Muscle layer of duodenum (tissue), 2 donors: Measurements from ENCODE around the gene HCN3.
"Not testable (repeated sequence)": the region's sequence is repeated elsewhere in the genome, so short reads cannot be mapped to it uniquely, and the experiment has no call there.

Source experiments
- H3K27ac ChIP-seq: one replicate; pipeline ENCODE4 v1.7.0; 2013; ENCODE audit warnings: mild to moderate bottlenecking, low read length
- H3K27me3 ChIP-seq: one replicate; pipeline ENCODE4 v1.7.0; 2013; ENCODE audit warnings: low read depth, mild to moderate bottlenecking, control low read depth, low read length
- H3K36me3 ChIP-seq, 2 donors: one replicate each; pipeline ENCODE4 v1.7.0; 2013; ENCODE audit warnings: low read length in 2 of 2, control low read depth in 1 of 2, mild to moderate bottlenecking in 1 of 2; ENCODE audit not compliant: insufficient read depth in 2 of 2, control insufficient read depth in 1 of 2
- H3K4me1 ChIP-seq, 2 donors: one replicate each; pipeline ENCODE4 v1.7.0; 2013; ENCODE audit warnings: low read length in 2 of 2, mild to moderate bottlenecking in 2 of 2, control low read depth in 1 of 2, moderate library complexity in 1 of 2; ENCODE audit not compliant: insufficient read depth in 2 of 2, control insufficient read depth in 1 of 2
- H3K4me3 ChIP-seq, 2 donors: one replicate each; pipeline ENCODE4 v1.7.0; 2013; ENCODE audit warnings: low read length in 2 of 2, low read depth in 1 of 2, mild to moderate bottlenecking in 1 of 2
- H3K9me3 ChIP-seq, 2 donors: one replicate each; pipeline ENCODE4 v1.7.0; 2013; ENCODE audit warnings: low read length in 2 of 2, control low read depth in 1 of 2, mild to moderate bottlenecking in 1 of 2; ENCODE audit not compliant: control insufficient read depth in 1 of 2
- donor health status: healthy.

Gene HCN3

DNA sequence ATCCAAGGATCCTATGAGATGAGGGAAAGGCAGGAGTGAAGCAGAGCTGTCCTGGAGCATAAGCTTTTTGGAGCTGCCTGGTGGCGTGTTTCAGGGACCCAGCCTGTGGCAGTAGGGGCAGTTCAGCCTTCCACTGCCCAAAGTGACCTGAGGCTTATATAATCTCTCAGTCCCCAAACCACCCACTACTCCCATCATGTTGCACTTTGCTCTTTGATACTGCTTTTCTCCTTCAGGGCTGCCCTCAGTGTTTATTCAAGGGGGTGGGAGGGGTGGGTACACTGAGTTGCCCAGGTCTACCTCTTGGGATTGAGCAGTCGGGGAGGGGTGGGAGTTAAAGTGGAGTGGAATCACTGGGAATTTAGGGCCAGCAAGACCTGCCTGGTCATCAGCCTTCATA is 9.3 kb downstream of the HCN3 start:
- Histone ChIP-seq H3K9me3 (no peaks in the 10 kb centered on the region), H3K4me3 (no peak overlapping the region), H3K36me3 (no peaks in the 10 kb centered on the region), H3K4me1 (no peaks in the 10 kb centered on the region), H3K27ac (no peak overlapping the region), H3K27me3 (no peaks in the 10 kb centered on the region)

DNA sequence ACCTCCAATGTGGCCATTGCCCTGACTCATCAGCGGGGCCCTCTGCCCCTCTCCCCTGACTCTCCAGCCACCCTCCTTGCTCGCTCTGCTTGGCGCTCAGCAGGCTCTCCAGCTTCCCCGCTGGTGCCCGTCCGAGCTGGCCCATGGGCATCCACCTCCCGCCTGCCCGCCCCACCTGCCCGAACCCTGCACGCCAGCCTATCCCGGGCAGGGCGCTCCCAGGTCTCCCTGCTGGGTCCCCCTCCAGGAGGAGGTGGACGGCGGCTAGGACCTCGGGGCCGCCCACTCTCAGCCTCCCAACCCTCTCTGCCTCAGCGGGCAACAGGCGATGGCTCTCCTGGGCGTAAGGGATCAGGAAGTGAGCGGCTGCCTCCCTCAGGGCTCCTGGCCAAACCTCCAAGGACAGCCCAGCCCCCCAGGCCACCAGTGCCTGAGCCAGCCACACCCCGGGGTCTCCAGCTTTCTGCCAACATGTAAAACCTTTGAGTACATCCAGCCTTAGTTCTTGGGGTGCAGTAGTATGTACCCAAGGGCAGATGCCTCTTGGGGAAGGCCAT is 10.8 kb downstream of the HCN3 start:
- Histone ChIP-seq H3K27me3 (no peaks in the 10 kb centered on the region), H3K9me3 (no peaks in the 10 kb centered on the region), H3K4me3 (no peak overlapping the region), H3K4me1 (no peaks in the 10 kb centered on the region), H3K36me3 (no peaks in the 10 kb centered on the region), H3K27ac (no peak overlapping the region)

DNA sequence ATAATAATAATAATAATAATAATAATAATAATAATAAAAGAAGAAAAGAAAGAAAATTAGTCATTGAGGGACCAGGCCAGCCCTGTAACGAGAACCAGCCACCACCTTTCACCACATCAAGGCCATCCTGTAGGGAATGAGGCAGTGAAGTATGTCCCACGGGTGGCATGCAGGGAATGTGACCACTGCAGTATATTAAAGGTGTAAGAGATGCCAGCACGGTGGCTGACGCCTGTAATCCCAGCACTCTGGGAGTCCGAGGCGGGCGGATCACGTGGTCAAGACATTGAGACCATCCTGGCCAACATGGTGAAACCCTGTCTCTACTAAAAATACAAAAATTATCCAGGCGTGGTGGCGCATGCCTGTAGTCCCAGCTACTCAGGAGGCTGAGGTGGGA is 13.7 kb downstream of the HCN3 start:
- H3K27me3 ChIP-seq: peaks cover 17% of the 10 kb centered on the region
- H3K9me3 ChIP-seq, H3K4me3 ChIP-seq, H3K4me1 ChIP-seq, H3K27ac ChIP-seq, H3K36me3 ChIP-seq: not testable (repeated sequence)

DNA sequence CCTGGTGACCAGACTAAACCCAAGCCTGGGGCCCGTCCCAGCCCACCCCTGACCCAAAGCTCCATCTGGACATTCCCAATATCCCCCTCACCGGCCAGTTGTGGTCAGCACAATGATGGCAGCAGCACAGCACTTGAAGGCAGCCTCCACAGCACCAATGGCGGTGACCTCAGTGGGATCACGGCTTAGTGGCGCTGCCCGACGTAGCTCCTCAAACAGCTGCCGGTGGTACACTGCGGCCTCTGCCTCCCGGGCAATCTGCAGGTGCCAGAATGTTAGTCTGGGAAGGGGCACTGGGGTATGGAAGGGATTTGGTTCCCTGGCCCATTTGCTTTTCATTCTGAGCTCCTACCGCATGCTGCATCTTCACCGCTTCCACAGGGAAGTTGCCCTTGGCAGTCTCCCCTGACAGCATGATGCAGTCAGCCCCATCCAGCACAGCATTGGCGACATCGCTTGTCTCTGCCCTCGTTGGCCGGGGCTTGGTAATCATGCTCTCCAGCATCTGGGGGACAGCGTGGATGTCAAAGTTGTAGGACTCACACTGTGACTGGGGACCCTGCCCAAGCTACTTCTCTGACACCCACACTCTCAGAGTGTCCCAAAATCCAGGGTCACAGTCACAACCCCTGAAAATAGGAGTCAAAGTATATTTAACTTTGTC is 16.0 kb downstream of the HCN3 start:
- Histone ChIP-seq H3K4me3 (no peak overlapping the region), H3K9me3 (no peaks in the 10 kb centered on the region), H3K27me3 (peaks cover 19% of the 10 kb centered on the region), H3K27ac (no peak overlapping the region), H3K36me3 (no peaks in the 10 kb centered on the region), H3K4me1 (peaks cover 0 to 9% of the 10 kb centered on the region in 2 donors)

DNA sequence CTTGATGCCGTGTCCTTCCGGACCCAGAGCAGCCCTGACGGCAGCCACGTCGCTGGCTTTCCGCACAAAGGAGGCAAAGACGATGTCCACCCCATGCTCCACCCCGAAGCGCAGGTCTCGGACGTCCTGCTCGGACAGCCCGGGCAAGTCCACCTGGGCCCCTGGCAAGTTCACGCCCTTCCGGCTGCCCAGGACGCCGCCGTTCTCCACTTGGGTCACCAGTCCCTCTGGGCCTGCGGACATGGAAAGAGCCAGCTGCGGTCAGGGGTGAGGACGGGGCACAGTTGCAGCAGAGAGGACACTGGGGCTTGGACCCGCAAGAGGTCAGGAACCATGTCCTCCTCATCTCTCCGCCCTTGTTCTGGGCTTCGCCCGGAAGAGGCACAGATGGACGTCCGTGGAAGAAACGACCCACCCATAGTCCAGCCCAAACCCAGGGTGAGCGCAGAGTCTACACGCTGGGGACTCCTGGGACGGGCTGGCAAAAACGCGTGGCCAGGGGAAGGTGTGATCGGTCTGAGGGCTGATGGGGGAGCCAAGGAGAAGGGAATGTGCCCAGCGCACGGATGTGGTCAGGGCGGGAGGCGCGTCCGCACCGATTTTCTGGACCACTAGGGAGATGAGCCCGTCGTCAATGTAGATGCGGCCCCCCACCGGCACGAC is 17.4 kb downstream of the HCN3 start:
- Histone ChIP-seq H3K4me1 (peaks cover 0 to 9% of the 10 kb centered on the region in 2 donors), H3K4me3 (peak overlapping the region in 1 of 2 donors; percentile 8), H3K27me3 (peaks cover 19% of the 10 kb centered on the region), H3K36me3 (no peaks in the 10 kb centered on the region), H3K27ac (no peak overlapping the region), H3K9me3 (no peaks in the 10 kb centered on the region)

DNA sequence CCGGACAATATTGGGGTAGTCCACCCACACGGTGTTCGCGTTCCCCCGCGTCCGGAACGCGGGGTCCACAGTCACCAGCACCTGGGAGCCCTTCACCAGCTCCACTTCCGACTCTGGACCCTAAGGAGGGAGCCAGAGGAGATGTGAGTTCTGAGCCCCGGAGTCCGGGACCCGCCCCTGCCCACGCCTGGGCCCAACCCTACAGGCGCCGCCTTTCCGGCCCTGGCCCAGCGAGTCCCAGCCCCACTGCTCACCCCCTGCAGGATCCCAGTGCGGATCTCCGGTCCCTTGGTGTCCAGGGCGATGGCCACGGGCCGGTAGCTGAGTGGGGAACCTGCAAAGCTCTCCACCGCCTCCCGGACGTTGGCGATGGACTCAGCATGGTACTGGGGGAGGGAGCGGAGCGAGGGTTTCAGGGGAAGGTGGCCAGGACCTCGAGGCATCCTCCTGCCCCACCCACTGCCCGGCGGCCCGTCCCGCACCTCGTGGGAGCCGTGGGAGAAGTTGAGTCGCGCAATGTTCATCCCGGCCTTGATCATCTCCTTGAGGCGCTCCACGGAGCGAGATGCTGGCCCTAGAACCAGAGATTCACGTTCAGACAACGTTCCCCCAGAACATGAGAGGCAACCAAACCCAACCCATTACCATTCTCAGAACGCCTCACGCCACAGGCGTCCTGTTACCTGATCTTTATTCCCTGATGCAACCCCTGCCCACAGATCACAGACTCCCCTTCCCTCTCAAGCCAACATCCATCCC is 18.1 kb downstream of the HCN3 start:
- peaks cover 19% of the 10 kb centered on the region for H3K27me3 ChIP-seq
- no peaks in the 10 kb centered on the region for H3K9me3 ChIP-seq
- H3K36me3 ChIP-seq: no peaks in the 10 kb centered on the region
- peaks cover 0 to 9% of the 10 kb centered on the region in 2 donors for H3K4me1 ChIP-seq
- no peak overlapping the region for H3K27ac ChIP-seq
- H3K4me3 ChIP-seq: peak overlapping the region in 1 of 2 donors; percentile 8

DNA sequence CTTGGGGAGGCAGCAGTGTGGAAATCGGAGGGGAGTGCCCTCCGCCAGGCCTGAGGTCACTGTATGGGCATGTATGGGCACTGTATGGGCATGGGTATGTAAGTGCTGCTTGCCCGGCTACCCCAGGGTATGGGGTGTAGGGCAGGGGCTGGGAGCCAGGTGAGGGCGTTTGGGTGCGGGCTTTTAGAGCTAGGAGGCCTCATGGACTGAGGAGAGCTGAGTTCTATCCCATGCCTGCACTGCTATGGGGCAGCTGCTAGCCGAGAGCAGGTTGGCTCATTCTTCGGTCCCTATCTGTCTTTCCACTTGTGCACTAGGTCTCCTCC is 18.6 kb downstream of the HCN3 start:
- Histone ChIP-seq H3K4me1 (peaks cover 0 to 9% of the 10 kb centered on the region in 2 donors), H3K9me3 (no peaks in the 10 kb centered on the region), H3K27me3 (peaks cover 19% of the 10 kb centered on the region), H3K27ac (no peak overlapping the region), H3K4me3 (no peak overlapping the region), H3K36me3 (no peaks in the 10 kb centered on the region)

DNA sequence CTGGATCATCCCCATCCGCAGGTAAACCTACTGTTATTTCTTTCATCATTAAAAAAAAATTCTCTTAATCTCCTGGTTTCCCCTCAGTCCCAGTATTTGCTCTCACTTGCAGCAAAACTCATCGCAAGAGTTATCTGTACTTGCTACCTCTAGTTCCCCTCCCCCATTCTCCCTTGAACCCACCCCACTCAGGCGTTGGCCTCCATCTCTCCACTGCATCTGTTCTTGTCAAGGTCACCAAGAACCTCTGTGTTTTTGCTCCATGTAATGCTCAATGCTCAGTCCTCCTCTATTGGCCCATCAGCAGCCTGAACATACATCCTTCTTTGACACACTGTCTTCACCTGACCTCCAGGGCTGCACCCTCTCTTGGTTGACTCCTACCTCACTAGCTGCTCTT is 19.4 kb downstream of the HCN3 start:
- Histone ChIP-seq H3K27me3 (peaks cover 19% of the 10 kb centered on the region), H3K4me3 (no peak overlapping the region)

DNA sequence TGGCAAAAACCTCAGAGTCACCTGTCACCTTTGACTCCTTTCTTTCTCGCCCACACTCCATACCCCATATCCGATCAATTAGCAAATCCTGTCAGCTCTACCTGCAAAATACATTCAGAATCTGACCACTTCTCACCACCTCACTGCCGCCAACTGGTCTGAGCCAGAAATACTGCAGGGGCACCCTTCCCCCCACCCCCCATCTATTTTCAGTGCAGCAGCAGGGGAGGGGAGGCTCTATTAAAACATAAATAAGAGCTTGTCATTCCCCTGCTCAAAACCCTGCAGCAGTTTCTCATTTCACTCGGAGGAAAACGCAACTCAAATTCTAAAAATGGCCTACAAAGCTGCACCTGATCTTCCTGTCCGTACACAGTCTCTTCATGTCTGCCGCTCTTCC is 20.1 kb downstream of the HCN3 start:
- H3K9me3 ChIP-seq: no peaks in the 10 kb centered on the region
- peaks cover 0 to 9% of the 10 kb centered on the region in 2 donors for H3K4me1 ChIP-seq
- H3K27ac ChIP-seq: no peak overlapping the region
- H3K27me3 ChIP-seq: peaks cover 19% of the 10 kb centered on the region
- no peak overlapping the region for H3K4me3 ChIP-seq
- no peaks in the 10 kb centered on the region for H3K36me3 ChIP-seq

More for the DNA sequence above, 19.4 kb downstream of the HCN3 start:
- Histone ChIP-seq H3K36me3 (no peaks in the 10 kb centered on the region), H3K27ac (no peak overlapping the region), H3K4me1 (peaks cover 0 to 9% of the 10 kb centered on the region in 2 donors), H3K9me3 (no peaks in the 10 kb centered on the region)

DNA sequence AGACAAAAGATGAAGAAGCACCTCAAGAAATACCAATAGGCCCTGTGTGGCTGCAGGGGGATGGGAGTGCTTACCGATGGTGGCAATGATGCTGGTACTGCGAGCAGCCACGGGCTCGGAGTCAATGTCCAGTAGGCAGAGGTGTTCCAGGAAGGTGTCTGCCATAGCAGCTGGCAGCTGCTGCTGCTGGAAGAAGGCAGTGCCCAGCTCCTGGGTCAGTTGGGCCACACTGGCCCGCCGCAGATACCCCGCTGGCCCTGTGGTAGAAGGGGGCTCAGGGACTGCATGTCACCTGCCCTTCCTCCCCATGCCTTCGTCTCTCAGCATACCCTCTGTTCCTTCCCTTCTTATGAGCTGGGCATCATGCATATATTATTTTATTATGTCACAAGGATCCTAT is 22.8 kb downstream of the HCN3 start:
- Histone ChIP-seq H3K27me3 (peaks cover 10% of the 10 kb centered on the region), H3K9me3 (no peaks in the 10 kb centered on the region), H3K36me3 (no peaks in the 10 kb centered on the region), H3K4me3 (no peak overlapping the region), H3K27ac (no peak overlapping the region), H3K4me1 (peaks cover 0 to 6% of the 10 kb centered on the region in 2 donors)

DNA sequence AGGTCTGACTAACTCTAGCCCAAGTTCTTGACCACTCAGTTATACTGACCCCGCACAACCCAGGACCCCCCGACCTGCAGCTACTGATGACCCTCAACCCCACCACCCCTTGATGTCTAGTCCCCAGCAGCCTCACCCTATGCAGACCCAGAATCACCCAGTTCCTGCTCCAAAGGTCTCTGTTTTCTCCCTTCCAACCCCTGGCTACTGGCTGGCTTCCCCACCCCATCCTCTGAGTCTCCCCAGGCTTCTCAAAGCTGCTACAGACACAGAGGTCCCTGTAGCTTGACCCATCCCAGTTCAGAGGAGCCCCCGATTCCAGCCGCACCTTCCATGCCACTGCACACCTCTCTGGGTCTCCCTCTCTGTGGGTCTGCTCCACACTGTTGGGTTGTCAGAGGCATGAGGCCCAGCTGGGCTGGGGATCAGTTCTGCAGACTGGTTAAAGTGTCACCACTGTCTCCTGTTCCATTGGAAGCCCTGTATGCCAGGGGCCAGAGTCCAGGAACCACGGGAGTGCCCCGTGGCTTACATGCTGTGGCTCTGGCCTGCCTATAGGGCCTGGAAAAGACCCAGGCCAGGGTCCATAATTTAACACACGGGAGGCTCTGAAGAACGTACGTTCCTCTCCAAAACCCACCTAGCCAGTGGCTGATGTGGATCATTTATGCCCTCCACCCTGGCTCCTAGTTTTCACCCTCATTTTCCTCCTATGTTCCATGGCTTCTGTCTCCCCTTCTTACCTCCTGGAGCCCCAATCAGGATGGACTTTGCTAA is 23.5 kb downstream of the HCN3 start:
- Histone ChIP-seq H3K27me3 (peaks cover 4% of the 10 kb centered on the region), H3K9me3 (no peaks in the 10 kb centered on the region), H3K27ac (no peak overlapping the region), H3K36me3 (no peaks in the 10 kb centered on the region), H3K4me3 (no peak overlapping the region), H3K4me1 (no peaks in the 10 kb centered on the region)
